Measurements from ENCODE around the gene MED17. TPM values are rescaled to one million over a fixed set of nuclear protein-coding genes. Genes with fewer than 3 reads are reported as not detected.

The MED17 gene
- total RNA-seq, 1 experiment from 2014 or later, result 67.9 TPM

- Histone ChIP-seq H3K27me3 (replicated peaks; ENCODE audit: insufficient read depth, low read depth, low read length, poor library complexity) (no peaks in the 10 kb centered on the region), H3K4me3 (ENCODE audit: low read depth, low read length, poor library complexity, severe bottlenecking) (no peak overlapping the region), H3K36me3 (ENCODE audit: insufficient read depth, low read length, poor library complexity, severe bottlenecking) (peaks cover 14% of the 10 kb centered on the region), H3K4me1 (ENCODE audit: insufficient read depth, low read length, poor library complexity, severe bottlenecking) (no peaks in the 10 kb centered on the region), H3K27ac (ENCODE audit: low read depth, low read length, poor library complexity, severe bottlenecking) (no peak overlapping the region), H3K9me3 (ENCODE audit: low read depth, low read length, poor library complexity, severe bottlenecking) (no peaks in the 10 kb centered on the region)
- ChIA-PET CTCF (no interaction called here), POLR2A (ENCODE audit: low non-redundant PET) (interaction anchor here (0.5 kb wide), 1 partner anchor 56 kb away, joined by 3 read pairs; no protein-coding TSS in a partner anchor)
- no peak for DNase-seq (ENCODE audit: low spot score)
- TF ChIP-seq CTCF (conservative IDR thresholded peaks at IDR 0.05; ENCODE audit: low read depth, low read length), result no peak
- TF ChIP-seq EZH2 (IDR thresholded peaks at IDR 0.05; ENCODE audit: borderline replicate concordance, low read depth, low read length, poor library complexity, severe bottlenecking), result no peak
- no TSS peak for BruUV-seq (replicated peaks)
- intact Hi-C loops (cut with micrococcal nuclease; ENCODE audit: unreplicated experiment), result no loop called here
These were observed 38.0 kb upstream of the MED17 start for GRCh38 chr11:93746101-93746500.

DNA sequence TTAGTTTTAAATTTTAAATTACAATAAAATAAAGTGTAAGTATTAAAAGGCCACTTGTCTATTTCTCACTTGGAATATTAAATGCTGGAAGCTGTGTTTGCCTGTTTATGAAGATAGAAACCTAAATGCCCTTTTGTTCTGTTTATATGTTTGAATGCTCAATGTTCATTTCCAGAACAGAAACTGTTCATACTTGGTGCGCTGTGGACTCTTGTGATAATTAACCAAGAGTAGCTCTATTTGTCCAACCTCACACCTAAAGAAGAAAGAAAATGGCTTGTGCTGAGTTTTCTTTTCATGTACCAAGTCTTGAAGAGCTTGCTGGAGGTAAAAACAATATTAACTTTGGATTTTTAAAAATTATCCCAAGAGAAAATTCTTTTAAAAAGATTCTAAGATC is 37.0 kb upstream of the MED17 start:
- BruUV-seq (replicated peaks), result no TSS peak
- POLR2A ChIA-PET (ENCODE audit: low non-redundant PET), result no interaction called here

GRCh38 chr11:93751001-93751400 is 33.1 kb upstream of the MED17 start:
- Histone ChIP-seq H3K36me3 (ENCODE audit: insufficient read depth, low read length, poor library complexity, severe bottlenecking) (peaks cover 8% of the 10 kb centered on the region), H3K4me1 (ENCODE audit: insufficient read depth, low read length, poor library complexity, severe bottlenecking) (no peaks in the 10 kb centered on the region), H3K27me3 (replicated peaks; ENCODE audit: insufficient read depth, low read depth, low read length, poor library complexity) (no peaks in the 10 kb centered on the region), H3K27ac (ENCODE audit: low read depth, low read length, poor library complexity, severe bottlenecking) (no peak overlapping the region), H3K4me3 (ENCODE audit: low read depth, low read length, poor library complexity, severe bottlenecking) (no peak overlapping the region), H3K9me3 (ENCODE audit: low read depth, low read length, poor library complexity, severe bottlenecking) (no peaks in the 10 kb centered on the region)
- ChIA-PET CTCF (no interaction called here), POLR2A (ENCODE audit: low non-redundant PET) (no interaction called here)
- no peak for DNase-seq (ENCODE audit: low spot score)
- no TSS peak for BruUV-seq (replicated peaks)
- intact Hi-C loops (cut with micrococcal nuclease; ENCODE audit: unreplicated experiment), result no loop called here
- no peak for TF ChIP-seq EZH2 (IDR thresholded peaks at IDR 0.05; ENCODE audit: borderline replicate concordance, low read depth, low read length, poor library complexity, severe bottlenecking)
- no peak for TF ChIP-seq CTCF (conservative IDR thresholded peaks at IDR 0.05; ENCODE audit: low read depth, low read length)

More for the DNA sequence above, 37.0 kb upstream of the MED17 start:
- Histone ChIP-seq H3K9me3 (ENCODE audit: low read depth, low read length, poor library complexity, severe bottlenecking) (no peaks in the 10 kb centered on the region), H3K36me3 (ENCODE audit: insufficient read depth, low read length, poor library complexity, severe bottlenecking) (peaks cover 14% of the 10 kb centered on the region), H3K4me3 (ENCODE audit: low read depth, low read length, poor library complexity, severe bottlenecking) (no peak overlapping the region), H3K27me3 (replicated peaks; ENCODE audit: insufficient read depth, low read depth, low read length, poor library complexity) (no peaks in the 10 kb centered on the region), H3K4me1 (ENCODE audit: insufficient read depth, low read length, poor library complexity, severe bottlenecking) (no peaks in the 10 kb centered on the region), H3K27ac (ENCODE audit: low read depth, low read length, poor library complexity, severe bottlenecking) (no peak overlapping the region)
- TF ChIP-seq CTCF (conservative IDR thresholded peaks at IDR 0.05; ENCODE audit: low read depth, low read length), result no peak
- no peak for TF ChIP-seq EZH2 (IDR thresholded peaks at IDR 0.05; ENCODE audit: borderline replicate concordance, low read depth, low read length, poor library complexity, severe bottlenecking)
- no peak for DNase-seq (ENCODE audit: low spot score)
- CTCF ChIA-PET, result no interaction called here
- intact Hi-C loops (cut with micrococcal nuclease; ENCODE audit: unreplicated experiment), result no loop called here
